Endothelial cell of umbilical vein (primary cell): ENCODE results near the gene GPR137B. TPM values are rescaled to one million over a fixed set of nuclear protein-coding genes. Genes with fewer than 3 reads are reported as not detected.

Experiments used
- BruUV-seq: library from RNA; stranded (reverse); fragments of 400-500 nt; replicated peaks from 2 replicates; lab custom pipeline; 2021; lab: Mats Ljungman, UMichigan
- CTCF ChIA-PET: fragments of 300-600, 350-600 bp; sonication (Branson Sonifier 250); formaldehyde crosslinking; loops from one replicate; lab custom pipeline; 2021; ENCODE audit warnings: antibody characterized with exemption, inconsistent platforms; lab: Charles Lee
- POLR2A ChIA-PET: fragments of 300-600, 350-600 bp; sonication (Branson Sonifier 250); formaldehyde crosslinking; loops from one replicate; lab custom pipeline; 2021; ENCODE audit warnings: antibody characterized with exemption, inconsistent platforms; lab: Charles Lee
- DNase-seq: peaks from one replicate; pipeline ENCODE4 v3.0.0-alpha.2; 2011; ENCODE audit warnings: low read depth, low spot score
- FAIRE-seq: peaks from 2 replicates; lab custom pipeline; 2011; peaks lifted over from hg19 to GRCh38; lab: Jason Lieb, UNC
- H2AFZ ChIP-seq: 2 replicates; pipeline ENCODE4 v1.6.0; 2012; ENCODE audit warnings: low read depth, low read length, control low read depth, inconsistent platforms
- H3K27ac ChIP-seq: 2 replicates; pipeline ENCODE4 v1.5.1; 2011; ENCODE audit warnings: low read depth, mild to moderate bottlenecking, control low read depth, low read length, moderate library complexity; ENCODE audit not compliant: insufficient read depth
- H3K27me3 ChIP-seq, 2 experiments: 2 replicates each; pipeline versions ENCODE4 v1.6.0 to v1.6.1; 2011; ENCODE audit warnings: low read length in 2 of 2, mixed read lengths in 1 of 2; ENCODE audit not compliant: control insufficient read depth in 2 of 2, insufficient read depth in 2 of 2
- H3K36me3 ChIP-seq, 2 experiments: 2 replicates in 1 of 2; 3 replicates in 1 of 2; pipeline ENCODE4 v1.5.1; 2011; ENCODE audit warnings: low read length in 2 of 2, mild to moderate bottlenecking in 1 of 2, moderate library complexity in 1 of 2; ENCODE audit not compliant: control insufficient read depth in 2 of 2, insufficient read depth in 2 of 2; ENCODE audit errors: extremely low read depth in 1 of 2
- H3K4me1 ChIP-seq: 3 replicates; pipeline ENCODE4 v1.5.1; 2011; ENCODE audit warnings: mild to moderate bottlenecking, low read length; ENCODE audit not compliant: control insufficient read depth, insufficient read depth; ENCODE audit errors: extremely low read depth
- H3K4me2 ChIP-seq: 2 replicates; pipeline ENCODE4 v1.6.1; 2011; ENCODE audit warnings: low read length, control low read depth, mixed read lengths; ENCODE audit not compliant: insufficient read depth
- H3K4me3 ChIP-seq, 3 experiments: fragments of 200-600 bp in 1 of 3; sonication (generic), shearing (Covaris generic) in 1 of 3; replicated peaks in 1 of 3; 2 replicates each; pipeline ENCODE4 v1.5.1; 2011 to 2016; ENCODE audit warnings: control low read depth in 3 of 3, low read length in 3 of 3, mild to moderate bottlenecking in 2 of 3, inconsistent platforms in 1 of 3, low read depth in 1 of 3, moderate library complexity in 1 of 3; ENCODE audit not compliant: insufficient read depth in 1 of 3
- H3K79me2 ChIP-seq: 2 replicates; pipeline ENCODE4 v1.6.0; 2012; ENCODE audit warnings: low read length, inconsistent platforms; ENCODE audit not compliant: control insufficient read depth, insufficient read depth
- H3K9ac ChIP-seq: replicated peaks from 2 replicates; pipeline ENCODE3; 2011; ENCODE audit warnings: low read length, control low read depth; ENCODE audit not compliant: insufficient read depth; ENCODE audit errors: extremely low read depth
- H3K9me1 ChIP-seq: replicated peaks from 3 replicates; pipeline ENCODE4 v1.6.0; 2011; ENCODE audit warnings: mild to moderate bottlenecking, low read length; ENCODE audit not compliant: control insufficient read depth, insufficient read depth; ENCODE audit errors: extremely low read depth
- H3K9me3 ChIP-seq: replicated peaks from 2 replicates; pipeline ENCODE4 v1.5.1; 2012; ENCODE audit warnings: low read length, inconsistent platforms; ENCODE audit not compliant: control insufficient read depth, insufficient read depth
- H4K20me1 ChIP-seq: replicated peaks from 2 replicates; pipeline ENCODE3; 2011; ENCODE audit warnings: mild to moderate bottlenecking, low read length; ENCODE audit not compliant: control insufficient read depth, insufficient read depth; ENCODE audit errors: extremely low read depth
- CTCF ChIP-seq, 2 donors: IDR thresholded peaks; 1 replicate in 1 of 2; 2 replicates in 1 of 2; pipeline ENCODE4 v1.5.1; 2011; ENCODE audit warnings: low read length in 2 of 2, mild to moderate bottlenecking in 2 of 2, moderate library complexity in 2 of 2, control low read depth in 1 of 2, inconsistent platforms in 1 of 2, low read depth in 1 of 2; ENCODE audit not compliant: insufficient read depth in 1 of 2; ENCODE audit errors: extremely low read depth in 1 of 2
- EZH2 ChIP-seq: IDR thresholded peaks from 2 replicates; pipeline ENCODE4 v1.6.1; 2012; ENCODE audit warnings: borderline replicate concordance, low read depth, mild to moderate bottlenecking, moderate library complexity, low read length, inconsistent platforms; ENCODE audit not compliant: severe bottlenecking
- FOS ChIP-seq: IDR thresholded peaks from 2 replicates; pipeline ENCODE4 v1.6.1; 2011; ENCODE audit warnings: mild to moderate bottlenecking, low read length, moderate library complexity, borderline replicate concordance; ENCODE audit not compliant: insufficient read depth
- GATA2 ChIP-seq: IDR thresholded peaks from 2 replicates; pipeline ENCODE4 v1.7.0; 2011; ENCODE audit warnings: low read depth, mild to moderate bottlenecking, moderate library complexity, mixed read lengths, low read length; ENCODE audit not compliant: insufficient read length, insufficient read depth
- JUN ChIP-seq: IDR thresholded peaks from 2 replicates; pipeline ENCODE4 v1.6.1; 2011; ENCODE audit warnings: borderline replicate concordance, low read depth; ENCODE audit not compliant: insufficient read length, insufficient read depth
- MYC ChIP-seq: IDR thresholded peaks from one replicate; pipeline ENCODE4 v1.6.1; 2011; ENCODE audit warnings: mild to moderate bottlenecking, low read depth, low read length
- POLR2A ChIP-seq: IDR thresholded peaks from 2 replicates; pipeline ENCODE4 v1.6.1; 2012; ENCODE audit warnings: low read depth, mild to moderate bottlenecking, control low read depth, low read length
- POLR2AphosphoS5 ChIP-seq: IDR thresholded peaks from 2 replicates; pipeline ENCODE4 v1.6.1; 2012; ENCODE audit warnings: low read depth, mild to moderate bottlenecking, control low read depth, low read length, moderate library complexity; ENCODE audit not compliant: insufficient read depth
- dilution Hi-C: fragments of 300-500 bp; cut with MboI; formaldehyde crosslinking; loops from one replicate; pipeline ENCODE4 v1.15.0; 2019; ENCODE audit warnings: low sequenced_read_pairs; ENCODE audit not compliant: extremely low pct_ligation_motif_present
- intact Hi-C: fragments of 100-400 bp; cut with micrococcal nuclease; formaldehyde crosslinking; loops from one replicate; pipeline ENCODE4 v1.10.0; 2022
- polyA plus RNA-seq, 4 experiments: library from polyadenylated mRNA; depleted of rRNA in 3 of 4; stranded (reverse) in 3 of 4; unstranded in 1 of 4; fragments of >200 nt; gene quantifications; 2 replicates each; pipeline versions ENCODE4 v1.2.1 to v1.2.3, GENCODE V29; 2011 to 2012; ENCODE audit warnings: missing spikeins in 1 of 4
- total RNA-seq: library from RNA; stranded (reverse); gene quantifications from 2 replicates; pipeline ENCODE4 v1.2.3, GENCODE V29; 2021
- TF ChIP-seq, protein P1 (sequence below): IDR thresholded peaks from 2 replicates; pipeline ENCODE4 v1.6.1; 2011; ENCODE audit not compliant: insufficient read depth, insufficient read length

GPR137B gene
- total and polyA plus RNA-seq, 2 donors (not counting 3 experiments of a cell fraction or from before 2014, with no cell fraction given), result 7.8 to 11.9 TPM

DNA sequence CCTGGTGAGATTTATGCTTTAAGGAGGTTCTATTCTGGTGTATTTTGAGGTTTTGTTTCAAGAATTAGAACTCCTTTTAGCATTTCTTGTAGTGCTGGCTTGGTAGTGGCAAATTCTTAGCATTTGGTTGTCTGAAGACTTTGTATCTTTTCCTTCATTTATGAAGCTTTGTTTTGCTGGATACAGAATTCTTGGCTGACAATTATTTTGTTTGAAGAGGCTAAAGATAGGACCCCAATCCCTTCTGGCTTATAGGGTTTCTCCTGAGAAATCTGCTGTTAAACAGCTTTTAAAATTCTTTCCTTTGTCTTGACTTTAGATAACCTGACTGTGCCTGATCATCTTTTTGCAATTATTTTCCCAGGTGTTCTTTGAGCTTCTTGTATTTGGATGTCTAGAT is 58.6 kb downstream of the GPR137B start:
- no peaks in the 10 kb centered on the region for H4K20me1 ChIP-seq
- ChIA-PET CTCF (interaction anchor here (1.2 kb wide), 1 partner anchor 52 kb away, joined by 3 read pairs; no protein-coding TSS in a partner anchor), POLR2A (no interaction called here)
- FAIRE-seq (no peak), DNase-seq (no peak)
- H2AFZ ChIP-seq, result no peak overlapping the region
- H3K9me3 ChIP-seq, result no peaks in the 10 kb centered on the region
- no peaks in the 10 kb centered on the region for H3K4me1 ChIP-seq
- H3K27me3 ChIP-seq, result no peaks in the 10 kb centered on the region
- H3K4me3 ChIP-seq, result no peak overlapping the region
- H3K9me1 ChIP-seq, result no peaks in the 10 kb centered on the region
- H3K79me2 ChIP-seq, result no peaks in the 10 kb centered on the region
- intact Hi-C loops (no loop called here), dilution Hi-C loops (no loop called here)
- no peak overlapping the region for H3K27ac ChIP-seq
- H3K36me3 ChIP-seq, result no peaks in the 10 kb centered on the region
- H3K4me2 ChIP-seq, result no peak overlapping the region
- no TSS peak for BruUV-seq
- no peak overlapping the region for H3K9ac ChIP-seq
- TF ChIP-seq MYC (no peak), FOS (no peak), POLR2AphosphoS5 (no peak), EZH2 (no peak), POLR2A (no peak), GATA2 (no peak), CTCF (IDR thresholded peaks at IDR 0.05; ENCODE audit: extremely low read depth in 1 of 2, insufficient read depth in 1 of 2, low read depth in 1 of 2, low read length in 2 of 2) (no peak), JUN (no peak)
- TF ChIP-seq, protein P1, sequence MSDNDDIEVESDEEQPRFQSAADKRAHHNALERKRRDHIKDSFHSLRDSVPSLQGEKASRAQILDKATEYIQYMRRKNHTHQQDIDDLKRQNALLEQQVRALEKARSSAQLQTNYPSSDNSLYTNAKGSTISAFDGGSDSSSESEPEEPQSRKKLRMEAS, result no peak
